Activated B cell treated with CpG ODN at 0.5 μM for 24 hours (primary cell): ENCODE data around the gene EFNA3. TPM values are rescaled to one million over a fixed set of nuclear protein-coding genes. Genes with fewer than 3 reads are reported as not detected.

Experiments used
- ATAC-seq: fragments of 200-7000 bp; cut with Tn5 transposase; one replicate; pipeline ENCODE4 v1.10.0; 2021; ENCODE audit warnings: low read depth, mild to moderate bottlenecking, moderate library complexity
- CTCF ChIA-PET: fragments of 350-600 bp; sonication (Branson Sonifier 250); formaldehyde crosslinking; loops from one replicate; lab custom pipeline; 2021; ENCODE audit warnings: antibody characterized with exemption; lab: Charles Lee
- POLR2A ChIA-PET: fragments of 350-600 bp; sonication (Branson Sonifier 250); formaldehyde crosslinking; loops from one replicate; lab custom pipeline; 2021; ENCODE audit warnings: antibody characterized with exemption; lab: Charles Lee
- DNase-seq: peaks from one replicate; pipeline ENCODE4 v3.0.0; 2022
- H3K27ac Mint-ChIP-seq: one replicate; pipeline ENCODE4 v1.8.0; 2020; ENCODE audit warnings: mixed read lengths
- H3K27me3 Mint-ChIP-seq: one replicate; pipeline ENCODE4 v1.8.0; 2021; ENCODE audit warnings: mixed read lengths
- H3K36me3 Mint-ChIP-seq: one replicate; pipeline ENCODE4 v1.8.0; 2021; ENCODE audit warnings: low read depth, mixed read lengths
- H3K4me1 Mint-ChIP-seq: one replicate; pipeline ENCODE4 v1.8.0; 2021; ENCODE audit warnings: mixed read lengths
- H3K4me3 Mint-ChIP-seq: one replicate; pipeline ENCODE4 v1.8.0; 2020; ENCODE audit warnings: mild to moderate bottlenecking, mixed read lengths
- H3K9me3 Mint-ChIP-seq: one replicate; pipeline ENCODE4 v1.8.0; 2020; ENCODE audit warnings: mixed read lengths
- intact Hi-C: fragments of 100-400 bp; cut with micrococcal nuclease; formaldehyde crosslinking; loops from one replicate; pipeline ENCODE4 v1.15.1; 2024
- total RNA-seq: library from RNA; stranded (reverse); gene quantifications from 2 replicates; pipeline ENCODE4 v1.2.3, GENCODE V29; 2022
- TF ChIP-seq, protein P1 (sequence below): fragments of 200-600 bp; IDR thresholded peaks from one replicate; pipeline ENCODE4 v1.8.0; 2022; ENCODE audit warnings: antibody characterized with exemption, mild to moderate bottlenecking

EFNA3 gene
- total RNA-seq, 1 donor from 2014 or later, result 1.2 TPM

DNA sequence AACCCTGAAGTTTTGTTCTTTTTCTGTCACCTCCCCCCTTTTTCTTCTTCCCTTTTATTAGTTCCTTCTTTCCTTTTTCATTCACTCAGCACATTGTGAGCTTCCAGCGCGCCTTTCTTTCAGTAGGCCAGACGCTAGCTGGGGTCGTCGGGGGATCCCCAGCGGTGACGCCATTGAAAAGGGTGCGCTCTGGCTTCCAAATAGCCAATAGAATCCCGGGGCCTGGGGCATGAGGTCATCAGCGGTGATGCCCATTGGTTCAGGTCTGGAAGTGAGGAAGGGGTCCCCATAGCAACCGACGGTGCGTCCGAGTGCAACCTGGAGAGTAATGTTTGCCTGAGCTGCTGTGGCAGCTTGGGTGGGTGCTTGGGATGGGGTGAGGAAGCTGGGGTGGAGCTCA, 6.9 kb upstream of the EFNA3 start:
- TF ChIP-seq, protein P1, sequence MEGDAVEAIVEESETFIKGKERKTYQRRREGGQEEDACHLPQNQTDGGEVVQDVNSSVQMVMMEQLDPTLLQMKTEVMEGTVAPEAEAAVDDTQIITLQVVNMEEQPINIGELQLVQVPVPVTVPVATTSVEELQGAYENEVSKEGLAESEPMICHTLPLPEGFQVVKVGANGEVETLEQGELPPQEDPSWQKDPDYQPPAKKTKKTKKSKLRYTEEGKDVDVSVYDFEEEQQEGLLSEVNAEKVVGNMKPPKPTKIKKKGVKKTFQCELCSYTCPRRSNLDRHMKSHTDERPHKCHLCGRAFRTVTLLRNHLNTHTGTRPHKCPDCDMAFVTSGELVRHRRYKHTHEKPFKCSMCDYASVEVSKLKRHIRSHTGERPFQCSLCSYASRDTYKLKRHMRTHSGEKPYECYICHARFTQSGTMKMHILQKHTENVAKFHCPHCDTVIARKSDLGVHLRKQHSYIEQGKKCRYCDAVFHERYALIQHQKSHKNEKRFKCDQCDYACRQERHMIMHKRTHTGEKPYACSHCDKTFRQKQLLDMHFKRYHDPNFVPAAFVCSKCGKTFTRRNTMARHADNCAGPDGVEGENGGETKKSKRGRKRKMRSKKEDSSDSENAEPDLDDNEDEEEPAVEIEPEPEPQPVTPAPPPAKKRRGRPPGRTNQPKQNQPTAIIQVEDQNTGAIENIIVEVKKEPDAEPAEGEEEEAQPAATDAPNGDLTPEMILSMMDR, result no peak
- peaks cover 17% of the 10 kb centered on the region for H3K36me3 Mint-ChIP-seq
- intact Hi-C loops, result loop anchor here (1.0 kb wide), 3 partner anchors 8 to 13 kb away; partner anchors contain the start of gene EFNA4
- ChIA-PET POLR2A (interaction anchor here (0.6 to 1.7 kb wide), 4 partner anchors 8 to 108 kb away, joined by 3 to 7 read pairs (median 3); partner anchors contain the start of gene EFNA4), CTCF (interaction anchor here (1.4 to 2.5 kb wide), 2 partner anchors 13 to 21 kb away, joined by 3 to 16 read pairs; partner anchors contain the start of gene ADAM15)
- no peaks in the 10 kb centered on the region for H3K9me3 Mint-ChIP-seq
- no peak for DNase-seq
- no peaks in the 10 kb centered on the region for H3K27me3 Mint-ChIP-seq
- H3K27ac Mint-ChIP-seq, result peak overlapping the region; percentile 77
- no peak for ATAC-seq
- H3K4me3 Mint-ChIP-seq, result peak overlapping the region; percentile 50
- H3K4me1 Mint-ChIP-seq, result peaks cover 47% of the 10 kb centered on the region

GRCh38 chr1:155072531-155073289, 5.9 kb upstream of the EFNA3 start:
- Mint-ChIP-seq H3K36me3 (peaks cover 10% of the 10 kb centered on the region), H3K4me1 (peaks cover 39% of the 10 kb centered on the region), H3K27ac (no peak overlapping the region), H3K27me3 (no peaks in the 10 kb centered on the region), H3K4me3 (no peak overlapping the region), H3K9me3 (no peaks in the 10 kb centered on the region)
- CTCF ChIA-PET, result interaction anchor here (0.9 to 2.5 kb wide), 3 partner anchors 11 to 22 kb away, joined by 3 to 16 read pairs (median 3); partner anchors contain the start of gene ADAM15
- intact Hi-C loops, result no loop called here
- POLR2A ChIA-PET, result interaction anchor here (1.7 kb wide), 1 partner anchor 9 kb away, joined by 7 read pairs; the partner anchor contains the start of gene EFNA4
- DNase-seq, result no peak
- ATAC-seq, result no peak
- TF ChIP-seq, protein P1, result no peak

DNA sequence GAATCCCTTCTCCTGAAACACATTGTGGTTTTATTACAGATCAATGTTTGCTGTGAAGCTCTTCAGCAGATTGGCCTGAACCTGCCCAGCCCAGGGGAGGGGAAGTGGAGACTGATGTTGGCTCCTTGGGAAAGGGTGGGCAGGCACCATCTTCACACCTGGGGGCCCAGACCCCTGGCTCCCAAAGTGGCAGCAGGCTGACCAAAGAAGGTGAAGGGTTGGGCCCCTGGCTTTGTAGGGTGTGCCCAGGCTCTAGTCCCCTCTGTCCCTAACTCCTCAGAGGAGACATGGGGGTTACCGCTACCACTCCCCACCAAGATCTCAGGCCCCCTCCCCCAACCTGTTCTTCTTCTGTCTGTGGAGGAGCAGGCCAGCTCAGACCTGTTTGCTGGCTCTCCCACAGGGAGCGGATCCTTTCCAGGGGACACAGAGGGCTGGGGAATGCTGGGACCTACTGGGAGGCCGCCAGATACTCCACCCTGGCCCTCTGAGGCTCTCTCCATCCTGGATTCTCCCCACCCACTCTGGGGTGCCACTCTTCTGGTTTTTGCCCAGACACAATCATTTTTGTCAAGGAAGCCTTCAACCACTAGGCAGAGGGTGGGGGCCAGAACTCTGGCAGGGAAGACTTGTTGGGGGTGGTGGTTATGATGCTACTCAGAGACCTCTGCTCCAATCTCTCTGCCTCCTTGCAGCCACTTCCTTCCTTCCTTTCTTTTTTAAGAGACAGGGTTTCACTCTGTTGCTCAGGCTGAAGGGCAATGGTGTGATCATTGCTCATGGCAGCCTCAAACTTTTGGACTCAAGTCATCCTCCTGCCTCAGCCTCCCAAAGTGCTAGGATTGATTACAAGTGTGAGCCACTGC, 5.0 kb upstream of the EFNA3 start:
- no peaks in the 10 kb centered on the region for H3K9me3 Mint-ChIP-seq
- TF ChIP-seq, protein P1, result no peak
- ChIA-PET CTCF (interaction anchor here (0.9 kb wide), 1 partner anchor 12 kb away, joined by 3 read pairs; no protein-coding TSS in a partner anchor), POLR2A (interaction anchor here (1.4 to 1.7 kb wide), 2 partner anchors 10 kb away, joined by 3 to 7 read pairs; partner anchors contain the start of gene EFNA4)
- H3K27ac Mint-ChIP-seq, result no peak overlapping the region
- H3K4me1 Mint-ChIP-seq, result peaks cover 39% of the 10 kb centered on the region
- peaks cover 7% of the 10 kb centered on the region for H3K36me3 Mint-ChIP-seq
- intact Hi-C loops, result no loop called here
- H3K27me3 Mint-ChIP-seq, result no peaks in the 10 kb centered on the region
- DNase-seq, result no peak
- H3K4me3 Mint-ChIP-seq, result no peak overlapping the region
- no peak for ATAC-seq

GRCh38 chr1:155075535-155075934, 3.1 kb upstream of the EFNA3 start:
- TF ChIP-seq, protein P1, result no peak
- intact Hi-C loops, result no loop called here
- no peaks in the 10 kb centered on the region for H3K36me3 Mint-ChIP-seq
- no peak for ATAC-seq
- H3K9me3 Mint-ChIP-seq, result no peaks in the 10 kb centered on the region
- ChIA-PET CTCF (interaction anchor here (1.9 to 2.8 kb wide), 2 partner anchors 9 to 97 kb away, joined by 5 to 18 read pairs; partner anchors contain the start of gene KRTCAP2), POLR2A (interaction anchor here (0.6 to 1.9 kb wide), 3 partner anchors 9 to 67 kb away, joined by 3 to 5 read pairs (median 5); no protein-coding TSS in a partner anchor)
- H3K4me1 Mint-ChIP-seq, result peaks cover 48% of the 10 kb centered on the region
- no peak overlapping the region for H3K4me3 Mint-ChIP-seq
- no peak for DNase-seq
- H3K27ac Mint-ChIP-seq, result no peak overlapping the region
- peaks cover 3% of the 10 kb centered on the region for H3K27me3 Mint-ChIP-seq
